ENCODE data around the gene ACAT2. TPM values are rescaled to one million over a fixed set of nuclear protein-coding genes. Genes with fewer than 3 reads are reported as not detected.
"Not testable (repeated sequence)": the region's sequence is repeated elsewhere in the genome, so short reads cannot be mapped to it uniquely, and the experiment has no call there.

Gene ACAT2
- 5.2 TPM for total RNA-seq

GRCh38 chr6:159761873-159762680, at the start of gene ACAT2:
ACAT2 (plus strand) TSS chr6:159762045; CDS start chr6:159762088, 43 bp downstream.
- Histone ChIP-seq H3K27me3 (ENCODE audit: control insufficient read depth in 3 of 3, insufficient read depth in 3 of 3, low read length in 3 of 3) (no peaks in the 10 kb centered on the region), H3K9ac (ENCODE audit: low read depth in 1 of 3, low read length in 3 of 3) (peak within 1 kb of the TSS; percentile 91 to 97 (median 94)), H3K9me3 (ENCODE audit: control insufficient read depth in 3 of 3, low read length in 3 of 3) (no peaks in the 10 kb centered on the region), H3K36me3 (ENCODE audit: control insufficient read depth in 3 of 3, insufficient read depth in 3 of 3, low read length in 3 of 3) (peaks cover 13 to 20% (median 15%) of the 10 kb centered on the region in 3 donors), H3K4me1 (ENCODE audit: control insufficient read depth in 3 of 3, insufficient read depth in 3 of 3, low read length in 3 of 3) (peaks cover 13 to 21% (median 19%) of the 10 kb centered on the region in 3 donors), H3K27ac (ENCODE audit: low read depth, low read length) (peak within 1 kb of the TSS; percentile 91), H3K4me3 (ENCODE audit: low read length in 3 of 3) (peak within 1 kb of the TSS; percentile 93 to 99 (median 99))

GRCh38 chr6:159712389-159712788, 49.5 kb upstream of the ACAT2 start:
- not testable (repeated sequence) for H3K9ac ChIP-seq (ENCODE audit: low read depth in 1 of 3, low read length in 3 of 3); H3K9me3 ChIP-seq (ENCODE audit: control insufficient read depth in 3 of 3, low read length in 3 of 3); H3K4me3 ChIP-seq (ENCODE audit: low read length in 3 of 3); H3K27ac ChIP-seq (ENCODE audit: low read depth, low read length); H3K27me3 ChIP-seq (ENCODE audit: control insufficient read depth in 3 of 3, insufficient read depth in 3 of 3, low read length in 3 of 3); H3K36me3 ChIP-seq (ENCODE audit: control insufficient read depth in 3 of 3, insufficient read depth in 3 of 3, low read length in 3 of 3)
- peaks cover 13 to 18% (median 14%) of the 10 kb centered on the region in 3 donors for H3K4me1 ChIP-seq (ENCODE audit: control insufficient read depth in 3 of 3, insufficient read depth in 3 of 3, low read length in 3 of 3)

- H3K4me1 ChIP-seq (ENCODE audit: control insufficient read depth in 3 of 3, insufficient read depth in 3 of 3, low read length in 3 of 3): peaks cover 13 to 22% (median 14%) of the 10 kb centered on the region in 3 donors
- no peak overlapping the region for H3K4me3 ChIP-seq (ENCODE audit: low read length in 3 of 3)
- H3K36me3 ChIP-seq (ENCODE audit: control insufficient read depth in 3 of 3, insufficient read depth in 3 of 3, low read length in 3 of 3): no peaks in the 10 kb centered on the region
- H3K27ac ChIP-seq (ENCODE audit: low read depth, low read length): no peak overlapping the region
- no peaks in the 10 kb centered on the region for H3K27me3 ChIP-seq (ENCODE audit: control insufficient read depth in 3 of 3, insufficient read depth in 3 of 3, low read length in 3 of 3)
- no peaks in the 10 kb centered on the region for H3K9me3 ChIP-seq (ENCODE audit: control insufficient read depth in 3 of 3, low read length in 3 of 3)
- H3K9ac ChIP-seq (ENCODE audit: low read depth in 1 of 3, low read length in 3 of 3): no peak overlapping the region
Observed at GRCh38 chr6:159713984-159714383, 47.9 kb upstream of the ACAT2 start.

GRCh38 chr6:159714404-159714803, 47.4 kb upstream of the ACAT2 start:
- peak overlapping the region; percentile 85 for H3K27ac ChIP-seq (ENCODE audit: low read depth, low read length)
- no peaks in the 10 kb centered on the region for H3K9me3 ChIP-seq (ENCODE audit: control insufficient read depth in 3 of 3, low read length in 3 of 3)
- H3K4me1 ChIP-seq (ENCODE audit: control insufficient read depth in 3 of 3, insufficient read depth in 3 of 3, low read length in 3 of 3): peaks cover 13 to 22% (median 14%) of the 10 kb centered on the region in 3 donors
- no peak overlapping the region for H3K4me3 ChIP-seq (ENCODE audit: low read length in 3 of 3)
- H3K9ac ChIP-seq (ENCODE audit: low read depth in 1 of 3, low read length in 3 of 3): no peak overlapping the region
- H3K36me3 ChIP-seq (ENCODE audit: control insufficient read depth in 3 of 3, insufficient read depth in 3 of 3, low read length in 3 of 3): no peaks in the 10 kb centered on the region
- H3K27me3 ChIP-seq (ENCODE audit: control insufficient read depth in 3 of 3, insufficient read depth in 3 of 3, low read length in 3 of 3): no peaks in the 10 kb centered on the region

- Histone ChIP-seq H3K9me3 (ENCODE audit: control insufficient read depth in 3 of 3, low read length in 3 of 3) (no peaks in the 10 kb centered on the region), H3K27ac (ENCODE audit: low read depth, low read length) (peak overlapping the region; percentile 85), H3K9ac (ENCODE audit: low read depth in 1 of 3, low read length in 3 of 3) (no peak overlapping the region), H3K4me1 (ENCODE audit: control insufficient read depth in 3 of 3, insufficient read depth in 3 of 3, low read length in 3 of 3) (peaks cover 13 to 22% (median 14%) of the 10 kb centered on the region in 3 donors), H3K27me3 (ENCODE audit: control insufficient read depth in 3 of 3, insufficient read depth in 3 of 3, low read length in 3 of 3) (no peaks in the 10 kb centered on the region), H3K4me3 (ENCODE audit: low read length in 3 of 3) (no peak overlapping the region), H3K36me3 (ENCODE audit: control insufficient read depth in 3 of 3, insufficient read depth in 3 of 3, low read length in 3 of 3) (no peaks in the 10 kb centered on the region)
Observed at GRCh38 chr6:159715166-159715565, 46.7 kb upstream of the ACAT2 start.

GRCh38 chr6:159715605-159716004, 46.2 kb upstream of the ACAT2 start:
- Histone ChIP-seq H3K27me3 (ENCODE audit: control insufficient read depth in 3 of 3, insufficient read depth in 3 of 3, low read length in 3 of 3) (no peaks in the 10 kb centered on the region), H3K4me1 (ENCODE audit: control insufficient read depth in 3 of 3, insufficient read depth in 3 of 3, low read length in 3 of 3) (peaks cover 13 to 22% (median 14%) of the 10 kb centered on the region in 3 donors), H3K9ac (ENCODE audit: low read depth in 1 of 3, low read length in 3 of 3) (no peak overlapping the region), H3K36me3 (ENCODE audit: control insufficient read depth in 3 of 3, insufficient read depth in 3 of 3, low read length in 3 of 3) (no peaks in the 10 kb centered on the region), H3K9me3 (ENCODE audit: control insufficient read depth in 3 of 3, low read length in 3 of 3) (no peaks in the 10 kb centered on the region), H3K27ac (ENCODE audit: low read depth, low read length) (peak overlapping the region; percentile 85), H3K4me3 (ENCODE audit: low read length in 3 of 3) (no peak overlapping the region)

- Histone ChIP-seq H3K27ac (ENCODE audit: low read depth, low read length) (peak overlapping the region; percentile 85), H3K9ac (ENCODE audit: low read depth in 1 of 3, low read length in 3 of 3) (peak overlapping the region in 2 of 3 donors; percentile 10 to 11)
Observed at GRCh38 chr6:159716247-159717096, 45.4 kb upstream of the ACAT2 start.

GRCh38 chr6:159718634-159719033, 43.2 kb upstream of the ACAT2 start:
- H3K27ac ChIP-seq (ENCODE audit: low read depth, low read length): no peak overlapping the region
- no peaks in the 10 kb centered on the region for H3K27me3 ChIP-seq (ENCODE audit: control insufficient read depth in 3 of 3, insufficient read depth in 3 of 3, low read length in 3 of 3)
- H3K4me3 ChIP-seq (ENCODE audit: low read length in 3 of 3): no peak overlapping the region
- H3K4me1 ChIP-seq (ENCODE audit: control insufficient read depth in 3 of 3, insufficient read depth in 3 of 3, low read length in 3 of 3): peaks cover 13 to 22% (median 14%) of the 10 kb centered on the region in 3 donors
- no peaks in the 10 kb centered on the region for H3K36me3 ChIP-seq (ENCODE audit: control insufficient read depth in 3 of 3, insufficient read depth in 3 of 3, low read length in 3 of 3)
- H3K9me3 ChIP-seq (ENCODE audit: control insufficient read depth in 3 of 3, low read length in 3 of 3): no peaks in the 10 kb centered on the region
- H3K9ac ChIP-seq (ENCODE audit: low read depth in 1 of 3, low read length in 3 of 3): no peak overlapping the region

More at GRCh38 chr6:159716247-159717096, 45.4 kb upstream of the ACAT2 start:
- H3K4me1 ChIP-seq (ENCODE audit: control insufficient read depth in 3 of 3, insufficient read depth in 3 of 3, low read length in 3 of 3): peaks cover 13 to 22% (median 14%) of the 10 kb centered on the region in 3 donors
- no peaks in the 10 kb centered on the region for H3K36me3 ChIP-seq (ENCODE audit: control insufficient read depth in 3 of 3, insufficient read depth in 3 of 3, low read length in 3 of 3)
- no peaks in the 10 kb centered on the region for H3K9me3 ChIP-seq (ENCODE audit: control insufficient read depth in 3 of 3, low read length in 3 of 3)
- peak overlapping the region; percentile 25 to 60 (median 41) for H3K4me3 ChIP-seq (ENCODE audit: low read length in 3 of 3)
- no peaks in the 10 kb centered on the region for H3K27me3 ChIP-seq (ENCODE audit: control insufficient read depth in 3 of 3, insufficient read depth in 3 of 3, low read length in 3 of 3)

GRCh38 chr6:159719287-159719686, 42.6 kb upstream of the ACAT2 start:
- Histone ChIP-seq H3K27ac (ENCODE audit: low read depth, low read length) (no peak overlapping the region), H3K9ac (ENCODE audit: low read depth in 1 of 3, low read length in 3 of 3) (no peak overlapping the region), H3K36me3 (ENCODE audit: control insufficient read depth in 3 of 3, insufficient read depth in 3 of 3, low read length in 3 of 3) (no peaks in the 10 kb centered on the region), H3K4me1 (ENCODE audit: control insufficient read depth in 3 of 3, insufficient read depth in 3 of 3, low read length in 3 of 3) (peaks cover 13 to 22% (median 14%) of the 10 kb centered on the region in 3 donors), H3K9me3 (ENCODE audit: control insufficient read depth in 3 of 3, low read length in 3 of 3) (no peaks in the 10 kb centered on the region), H3K27me3 (ENCODE audit: control insufficient read depth in 3 of 3, insufficient read depth in 3 of 3, low read length in 3 of 3) (no peaks in the 10 kb centered on the region), H3K4me3 (ENCODE audit: low read length in 3 of 3) (no peak overlapping the region)
